Activated naive CD4-positive, alpha-beta T cell treated with Interleukin-2 at 50 U/mL for 16 hours (primary cell): ENCODE data around the gene DUSP6.
A peak's percentile ranks its signal among the peaks of the same experiment; 100 is the strongest.

Source experiments
- DNase-seq: peaks from one replicate; pipeline ENCODE4 v3.0.0-alpha.2; 2020

The DUSP6 gene

GRCh38 chr12:89352492-89353187, at the start of gene DUSP6:
TSS of gene DUSP6 (minus strand) at chr12:89352501. CDS start at chr12:89352039, 462 bp downstream.
- peak; percentile 88 for DNase-seq

GRCh38 chr12:89401433-89402058, 49.2 kb upstream of the DUSP6 start:
- no peak for DNase-seq

- no peak for DNase-seq
Measured at GRCh38 chr12:89400415-89400814, 48.1 kb upstream of the DUSP6 start.

GRCh38 chr12:89395712-89396111, 43.4 kb upstream of the DUSP6 start:
- DNase-seq: no peak

GRCh38 chr12:89393551-89394121, 41.3 kb upstream of the DUSP6 start:
- no peak for DNase-seq

- DNase-seq: no peak
Measured at GRCh38 chr12:89392391-89392790, 40.1 kb upstream of the DUSP6 start.

- DNase-seq: no peak
Measured at GRCh38 chr12:89391726-89392336, 39.5 kb upstream of the DUSP6 start.

- DNase-seq: no peak
Measured at GRCh38 chr12:89390802-89391673, 38.7 kb upstream of the DUSP6 start.

- DNase-seq: no peak
Measured at GRCh38 chr12:89389755-89390661, 37.7 kb upstream of the DUSP6 start.

GRCh38 chr12:89386138-89386537, 33.8 kb upstream of the DUSP6 start:
- DNase-seq: no peak

GRCh38 chr12:89384807-89385206, 32.5 kb upstream of the DUSP6 start:
- no peak for DNase-seq

- no peak for DNase-seq
Measured at GRCh38 chr12:89384050-89384758, 31.9 kb upstream of the DUSP6 start.

GRCh38 chr12:89383235-89384049, 31.1 kb upstream of the DUSP6 start:
- DNase-seq: no peak

- no peak for DNase-seq
Measured at GRCh38 chr12:89382328-89382727, 30.0 kb upstream of the DUSP6 start.

- DNase-seq: no peak
Measured at GRCh38 chr12:89379839-89380467, 27.7 kb upstream of the DUSP6 start.

GRCh38 chr12:89379148-89379838, 27.0 kb upstream of the DUSP6 start:
- no peak for DNase-seq

GRCh38 chr12:89376844-89377243, 24.5 kb upstream of the DUSP6 start:
- no peak for DNase-seq

GRCh38 chr12:89376202-89376529, 23.9 kb upstream of the DUSP6 start:
- no peak for DNase-seq
